OCI-LY1 (cell line): ENCODE results near the gene TET1.
"Not testable (repeated sequence)": the region's sequence is repeated elsewhere in the genome, so short reads cannot be mapped to it uniquely, and the experiment has no call there.

Experiments
- H2AFZ ChIP-seq: fragments of 200-600 bp; sonication (generic), shearing (Covaris generic); 2 replicates; pipeline ENCODE4 v1.6.0; 2014; ENCODE audit warnings: antibody characterized with exemption, mild to moderate bottlenecking, low read length
- H3F3A ChIP-seq: fragments of 200-600 bp; sonication (generic), shearing (Covaris generic); 2 replicates; pipeline ENCODE4 v1.6.0; 2014; ENCODE audit warnings: mild to moderate bottlenecking, antibody characterized with exemption, low read length, moderate library complexity; ENCODE audit not compliant: insufficient read depth
- H3K27ac ChIP-seq: fragments of 200-600 bp; sonication (generic); 2 replicates; pipeline ENCODE4 v1.5.1; 2014; ENCODE audit warnings: low read length, mixed run types, mild to moderate bottlenecking, low read depth; ENCODE audit not compliant: poor library complexity, severe bottlenecking
- H3K27me3 ChIP-seq: fragments of 200-600 bp; sonication (generic); 2 replicates; pipeline ENCODE4 v1.6.0; 2014; ENCODE audit warnings: antibody characterized with exemption, mild to moderate bottlenecking, low read length, moderate library complexity; ENCODE audit not compliant: insufficient read depth
- H3K36me3 ChIP-seq: fragments of 200-600 bp; sonication (generic); 2 replicates; pipeline ENCODE4 v1.6.1; 2014; ENCODE audit warnings: mild to moderate bottlenecking, antibody characterized with exemption, low read length, moderate library complexity, mixed read lengths; ENCODE audit not compliant: insufficient read depth
- H3K4me1 ChIP-seq: fragments of 200-600 bp; sonication (generic); 2 replicates; pipeline ENCODE4 v1.5.1; 2014; ENCODE audit warnings: mild to moderate bottlenecking, low read length, moderate library complexity; ENCODE audit not compliant: insufficient read depth, severe bottlenecking
- H3K4me2 ChIP-seq: fragments of 200-600 bp; sonication (generic), shearing (Covaris generic); 2 replicates; pipeline ENCODE4 v1.6.1; 2014; ENCODE audit warnings: low read length
- H3K4me3 ChIP-seq: fragments of 200-600 bp; sonication (generic); 2 replicates; pipeline ENCODE4 v1.5.1; 2014; ENCODE audit warnings: low read length, low read depth, mild to moderate bottlenecking, mixed read lengths; ENCODE audit not compliant: poor library complexity, severe bottlenecking
- H3K79me2 ChIP-seq: fragments of 200-600 bp; shearing (Covaris generic); 2 replicates; pipeline ENCODE4 v1.6.1; 2016; ENCODE audit warnings: mixed run types, low read length, mixed read lengths; ENCODE audit not compliant: insufficient read depth
- H3K9ac ChIP-seq: fragments of 200-600 bp; sonication (generic), shearing (Covaris generic); 2 replicates; pipeline ENCODE4 v1.6.1; 2014; ENCODE audit warnings: mild to moderate bottlenecking, low read length, mixed read lengths
- H3K9me2 ChIP-seq: fragments of 200-600 bp; sonication (generic), shearing (Covaris generic); 2 replicates; pipeline ENCODE4 v1.6.1; 2014; ENCODE audit warnings: low read depth, mild to moderate bottlenecking, low read length, mixed read lengths
- H3K9me3 ChIP-seq: fragments of 200-600 bp; shearing (Covaris generic); 2 replicates; pipeline ENCODE4 v1.6.1; 2014; ENCODE audit warnings: low read length, mixed read lengths
- H4K20me1 ChIP-seq: fragments of 200-600 bp; sonication (generic), shearing (Covaris generic); 2 replicates; pipeline ENCODE4 v1.6.0; 2016; ENCODE audit warnings: mild to moderate bottlenecking, low read length; ENCODE audit not compliant: insufficient read depth
- EZH2 ChIP-seq: fragments of 200-600 bp; sonication (generic), shearing (Covaris generic); IDR thresholded peaks from 2 replicates; pipeline ENCODE4 v1.8.0; 2017; ENCODE audit warnings: borderline replicate concordance, mixed run types, mild to moderate bottlenecking, antibody characterized with exemption, low read length, moderate library complexity, mixed read lengths
- TF ChIP-seq, protein P1 (sequence below): fragments of 200-600 bp; sonication (generic), shearing (Covaris generic); IDR thresholded peaks from 2 replicates; pipeline ENCODE4 v1.5.1; 2017; ENCODE audit warnings: mild to moderate bottlenecking, antibody characterized with exemption, low read length, moderate library complexity, mixed read lengths

Gene TET1

DNA sequence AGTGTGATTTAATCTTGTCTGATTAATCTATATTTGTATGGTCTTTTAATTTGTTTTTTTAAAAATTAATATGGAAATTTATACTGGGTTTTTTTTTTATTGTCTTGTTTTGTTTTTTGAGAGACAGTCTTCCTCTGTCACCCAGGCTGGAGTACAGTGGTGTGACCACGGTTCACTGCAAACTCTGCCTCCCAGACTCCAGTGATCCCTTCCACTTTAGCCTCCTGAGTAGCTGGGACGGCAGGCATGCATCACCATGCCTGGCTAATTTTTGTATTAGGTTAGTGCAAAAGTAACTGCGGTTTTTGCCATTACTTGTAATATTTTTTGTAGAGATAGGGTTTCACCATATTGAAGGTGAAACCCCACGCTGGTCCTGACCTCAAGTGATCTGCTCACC lies 73.1 kb downstream of the TET1 start:
- Histone ChIP-seq H3K27ac (no peak overlapping the region), H4K20me1 (no peaks in the 10 kb centered on the region), H3K9ac (no peak overlapping the region), H3K4me3 (no peak overlapping the region), H3K27me3 (no peaks in the 10 kb centered on the region), H3K79me2 (no peaks in the 10 kb centered on the region), H3K4me2 (no peak overlapping the region), H2AFZ (no peak overlapping the region), H3K36me3 (no peaks in the 10 kb centered on the region), H3K9me2 (no peaks in the 10 kb centered on the region), H3K4me1 (no peaks in the 10 kb centered on the region), H3F3A (no peaks in the 10 kb centered on the region), H3K9me3 (no peaks in the 10 kb centered on the region)
- TF ChIP-seq, protein P1, sequence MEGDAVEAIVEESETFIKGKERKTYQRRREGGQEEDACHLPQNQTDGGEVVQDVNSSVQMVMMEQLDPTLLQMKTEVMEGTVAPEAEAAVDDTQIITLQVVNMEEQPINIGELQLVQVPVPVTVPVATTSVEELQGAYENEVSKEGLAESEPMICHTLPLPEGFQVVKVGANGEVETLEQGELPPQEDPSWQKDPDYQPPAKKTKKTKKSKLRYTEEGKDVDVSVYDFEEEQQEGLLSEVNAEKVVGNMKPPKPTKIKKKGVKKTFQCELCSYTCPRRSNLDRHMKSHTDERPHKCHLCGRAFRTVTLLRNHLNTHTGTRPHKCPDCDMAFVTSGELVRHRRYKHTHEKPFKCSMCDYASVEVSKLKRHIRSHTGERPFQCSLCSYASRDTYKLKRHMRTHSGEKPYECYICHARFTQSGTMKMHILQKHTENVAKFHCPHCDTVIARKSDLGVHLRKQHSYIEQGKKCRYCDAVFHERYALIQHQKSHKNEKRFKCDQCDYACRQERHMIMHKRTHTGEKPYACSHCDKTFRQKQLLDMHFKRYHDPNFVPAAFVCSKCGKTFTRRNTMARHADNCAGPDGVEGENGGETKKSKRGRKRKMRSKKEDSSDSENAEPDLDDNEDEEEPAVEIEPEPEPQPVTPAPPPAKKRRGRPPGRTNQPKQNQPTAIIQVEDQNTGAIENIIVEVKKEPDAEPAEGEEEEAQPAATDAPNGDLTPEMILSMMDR, result no peak
- TF ChIP-seq EZH2, result no peak

DNA sequence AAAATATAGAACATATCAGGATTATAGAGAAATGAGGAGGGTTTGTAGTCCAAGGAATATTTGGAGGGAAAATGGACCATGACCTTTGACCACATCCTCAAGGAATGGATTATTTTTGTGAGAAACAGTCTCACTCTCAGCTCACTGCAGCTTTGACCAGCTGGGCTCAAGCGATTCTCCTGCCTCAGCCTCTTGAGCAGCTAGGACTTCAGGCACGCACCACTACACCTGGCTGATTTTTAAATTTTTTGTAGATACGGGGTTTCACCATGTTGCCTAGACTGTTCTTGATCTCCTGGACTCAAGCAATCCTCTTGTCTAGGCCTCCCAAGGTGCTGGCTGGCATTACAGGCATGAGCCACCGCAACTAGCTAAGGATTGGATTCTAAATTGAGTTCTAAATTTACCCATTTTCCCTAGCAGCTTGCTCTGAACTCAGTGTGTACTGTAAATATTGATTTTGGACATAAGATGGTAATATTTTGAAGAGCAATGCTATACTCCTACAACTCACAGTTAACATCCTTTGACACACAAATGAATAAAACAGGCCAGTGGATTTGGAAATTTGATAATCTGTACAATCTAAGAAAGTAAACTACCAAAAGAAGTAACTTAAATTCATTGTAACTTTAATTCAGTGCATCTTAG lies 73.8 kb downstream of the TET1 start:
- H3K4me3 ChIP-seq, result no peak overlapping the region
- no peaks in the 10 kb centered on the region for H3K79me2 ChIP-seq
- no peaks in the 10 kb centered on the region for H3K36me3 ChIP-seq
- no peaks in the 10 kb centered on the region for H4K20me1 ChIP-seq
- TF ChIP-seq, protein P1, result no peak
- no peak for TF ChIP-seq EZH2
- H3K9me3 ChIP-seq, result no peaks in the 10 kb centered on the region
- no peak overlapping the region for H3K27ac ChIP-seq
- no peaks in the 10 kb centered on the region for H3K9me2 ChIP-seq
- H3K4me1 ChIP-seq, result no peaks in the 10 kb centered on the region
- H3K27me3 ChIP-seq, result no peaks in the 10 kb centered on the region
- H3K4me2 ChIP-seq, result no peak overlapping the region
- no peaks in the 10 kb centered on the region for H3F3A ChIP-seq
- no peak overlapping the region for H3K9ac ChIP-seq
- no peak overlapping the region for H2AFZ ChIP-seq

DNA sequence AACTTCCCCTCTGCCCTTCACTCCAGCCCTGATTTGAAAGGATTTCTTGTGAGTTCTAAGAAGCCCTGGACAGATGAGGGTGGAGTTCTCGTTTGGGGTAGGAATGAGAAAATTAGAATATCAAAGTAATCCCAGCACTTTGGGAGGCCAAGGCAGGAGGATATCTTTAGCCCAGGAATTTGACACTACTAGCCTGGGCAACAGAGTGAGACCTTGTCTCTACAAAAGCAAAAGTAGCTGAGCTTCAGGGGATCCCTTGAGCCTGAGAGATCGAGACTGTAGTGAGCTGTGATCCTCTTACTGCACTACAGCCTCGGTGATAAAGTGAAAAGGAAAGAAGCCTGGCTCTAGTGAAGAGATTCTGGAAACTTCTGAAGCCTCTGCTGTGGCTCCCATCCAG lies 76.2 kb downstream of the TET1 start:
- H3K27me3 ChIP-seq, result no peaks in the 10 kb centered on the region
- H3K4me2 ChIP-seq, result no peak overlapping the region
- no peaks in the 10 kb centered on the region for H3K4me1 ChIP-seq
- no peaks in the 10 kb centered on the region for H3K79me2 ChIP-seq
- H2AFZ ChIP-seq, result no peak overlapping the region
- H3K27ac ChIP-seq, result no peak overlapping the region
- H3K36me3 ChIP-seq, result no peaks in the 10 kb centered on the region
- no peaks in the 10 kb centered on the region for H3K9me2 ChIP-seq
- H3K9ac ChIP-seq, result no peak overlapping the region
- no peaks in the 10 kb centered on the region for H3F3A ChIP-seq
- H4K20me1 ChIP-seq, result no peaks in the 10 kb centered on the region
- no peak for TF ChIP-seq EZH2
- TF ChIP-seq, protein P1, result no peak
- no peaks in the 10 kb centered on the region for H3K9me3 ChIP-seq
- no peak overlapping the region for H3K4me3 ChIP-seq

DNA sequence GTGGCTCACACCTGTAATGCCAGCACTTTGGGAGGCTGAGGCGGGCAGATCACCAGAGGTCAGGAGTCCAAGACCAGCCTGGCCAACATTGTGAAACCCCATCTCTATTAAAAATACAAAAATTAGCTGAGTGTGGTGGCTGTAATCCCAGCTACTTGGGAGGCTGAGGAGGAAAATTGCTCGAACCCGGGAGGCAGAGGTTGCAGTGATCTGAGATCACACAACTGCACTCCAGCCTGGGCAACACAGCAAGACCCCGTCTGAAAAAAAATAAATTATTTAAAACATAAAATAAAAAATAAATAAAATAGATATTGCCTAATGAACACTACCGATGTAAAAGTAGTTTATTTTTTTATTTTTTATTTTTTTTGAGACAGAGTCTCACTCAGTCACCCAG lies 83.4 kb downstream of the TET1 start:
- not testable (repeated sequence) for H3K9me3 ChIP-seq, H3K79me2 ChIP-seq, H3K9me2 ChIP-seq, H3K27ac ChIP-seq, H3F3A ChIP-seq, H4K20me1 ChIP-seq, H3K4me3 ChIP-seq, H3K4me2 ChIP-seq, H3K36me3 ChIP-seq, H3K9ac ChIP-seq, H3K27me3 ChIP-seq, H2AFZ ChIP-seq, H3K4me1 ChIP-seq
